ENCODE results near the gene PRLHR. TPM values are rescaled to one million over a fixed set of nuclear protein-coding genes. Genes with fewer than 3 reads are reported as not detected.

PRLHR gene
- total RNA-seq, 1 donor from 2014 or later: not detected

- DNase-seq: peak; percentile 48
These were observed 32.0 kb downstream of the PRLHR start for GRCh38 chr10:118563373-118563890.

GRCh38 chr10:118562851-118563250 lies 32.6 kb downstream of the PRLHR start:
- no peak for DNase-seq

- no peak for DNase-seq
These were observed 37.5 kb downstream of the PRLHR start for GRCh38 chr10:118557946-118558345.

- DNase-seq: no peak
These were observed 43.8 kb downstream of the PRLHR start for GRCh38 chr10:118551535-118552100.

- DNase-seq: no peak
These were observed 48.2 kb downstream of the PRLHR start for GRCh38 chr10:118547282-118547681.

GRCh38 chr10:118546479-118546878 lies 49.0 kb downstream of the PRLHR start:
- DNase-seq: no peak

- no peak for DNase-seq
These were observed 50.1 kb downstream of the PRLHR start for GRCh38 chr10:118545381-118545780.

- no peak for DNase-seq
These were observed 51.0 kb downstream of the PRLHR start for GRCh38 chr10:118544401-118544948.

- DNase-seq: peak; percentile 50
These were observed 51.6 kb downstream of the PRLHR start for GRCh38 chr10:118543714-118544400.

GRCh38 chr10:118542745-118543144 lies 52.7 kb downstream of the PRLHR start:
- DNase-seq: no peak

- no peak for DNase-seq
These were observed 53.2 kb downstream of the PRLHR start for GRCh38 chr10:118542205-118542604.

- no peak for DNase-seq
These were observed 53.7 kb downstream of the PRLHR start for GRCh38 chr10:118541718-118542117.

Other genes with a start within 250 kb of the PRLHR start
- gene CACUL1, start 159.3 kb upstream of the PRLHR start, total RNA-seq: 36.0 TPM